GM12875 (cell line): ENCODE measurements around the gene CENPP.

ENCODE experiments used
- H3K4me3 ChIP-seq: one replicate; pipeline ENCODE4 v1.5.1; 2011; ENCODE audit warnings: low read depth, low read length, control low read depth
- CTCF ChIP-seq: IDR thresholded peaks from 2 replicates; pipeline ENCODE4 v1.5.1; 2011; ENCODE audit warnings: low read depth, mild to moderate bottlenecking, control low read depth, inconsistent platforms, low read length, moderate library complexity, borderline replicate concordance; ENCODE audit not compliant: insufficient read depth

The CENPP gene

GRCh38 chr9:92508018-92508820 lies 182.5 kb downstream of the CENPP start:
- no peak overlapping the region for H3K4me3 ChIP-seq
- TF ChIP-seq CTCF, result no peak

- H3K4me3 ChIP-seq, result no peak overlapping the region
- TF ChIP-seq CTCF, result no peak
These were observed 183.3 kb downstream of the CENPP start for GRCh38 chr9:92509050-92509449.

- no peak overlapping the region for H3K4me3 ChIP-seq
- no peak for TF ChIP-seq CTCF
These were observed 185.0 kb downstream of the CENPP start for GRCh38 chr9:92510747-92511146.

- H3K4me3 ChIP-seq, result no peak overlapping the region
- no peak for TF ChIP-seq CTCF
These were observed 186.9 kb downstream of the CENPP start for GRCh38 chr9:92512622-92513021.

- TF ChIP-seq CTCF, result no peak
These were observed 187.6 kb downstream of the CENPP start for GRCh38 chr9:92513349-92513748.

GRCh38 chr9:92514635-92515034 lies 188.9 kb downstream of the CENPP start:
- TF ChIP-seq CTCF, result no peak

More at GRCh38 chr9:92513349-92513748, 187.6 kb downstream of the CENPP start:
- no peak overlapping the region for H3K4me3 ChIP-seq

GRCh38 chr9:92516521-92516920 lies 190.8 kb downstream of the CENPP start:
- H3K4me3 ChIP-seq, result no peak overlapping the region
- TF ChIP-seq CTCF, result no peak

More at GRCh38 chr9:92514635-92515034, 188.9 kb downstream of the CENPP start:
- H3K4me3 ChIP-seq, result no peak overlapping the region
